SK-N-SH (cell line): ENCODE data around the gene ZNF180. TPM values are rescaled to one million over a fixed set of nuclear protein-coding genes. Genes with fewer than 3 reads are reported as not detected.

Source experiments
- CTCF ChIA-PET: fragments of 300-600, 350-600 bp; formaldehyde crosslinking; extraction: SDS; loops from one replicate; lab custom pipeline; 2021; lab: Yijun Ruan, JAX
- POLR2A ChIA-PET: fragments of 350-600 bp; sonication (Branson Sonifier 250); formaldehyde crosslinking; extraction: SDS; loops from one replicate; lab custom pipeline; 2020; ENCODE audit warnings: antibody characterized with exemption, inconsistent platforms; lab: Yijun Ruan, JAX
- DNase-seq: peaks from one replicate; pipeline ENCODE4 v3.0.0; 2012
- H2AFZ ChIP-seq: fragments of 200-600 bp; sonication (generic); 2 replicates; pipeline ENCODE4 v1.8.1; 2016; ENCODE audit warnings: antibody characterized with exemption, mild to moderate bottlenecking, low read depth
- H3F3A ChIP-seq: fragments of 200-600 bp; sonication (generic); replicated peaks from 2 replicates; pipeline ENCODE3; 2016; ENCODE audit warnings: antibody characterized with exemption, mild to moderate bottlenecking; ENCODE audit not compliant: insufficient read depth
- H3K27ac ChIP-seq, 2 experiments: fragments of 200-500 bp in 1 of 2; fragments of 200-600 bp in 1 of 2; sonication (Bioruptor generic) in 1 of 2; sonication (generic), shearing (Covaris generic) in 1 of 2; 2 replicates each; pipeline versions ENCODE4 v1.5.1 to v1.6.1; 2014 to 2016; ENCODE audit warnings: low read depth in 2 of 2, inconsistent platforms in 1 of 2, low read length in 1 of 2, mild to moderate bottlenecking in 1 of 2, mixed read lengths in 1 of 2
- H3K27me3 ChIP-seq: fragments of 200-600 bp; sonication (generic), shearing (Covaris generic); 2 replicates; pipeline ENCODE4 v1.6.1; 2016; ENCODE audit warnings: mixed run types; ENCODE audit not compliant: insufficient read depth
- H3K36me3 ChIP-seq, 2 experiments: fragments of 200-500 bp in 1 of 2; fragments of 200-600 bp in 1 of 2; sonication (Bioruptor generic) in 1 of 2; sonication (generic) in 1 of 2; replicated peaks in 1 of 2; 2 replicates each; pipeline versions ENCODE3 to v1.5.1; 2014 to 2016; ENCODE audit warnings: low read length in 1 of 2, mild to moderate bottlenecking in 1 of 2; ENCODE audit not compliant: insufficient read depth in 2 of 2, control insufficient read depth in 1 of 2
- H3K4me1 ChIP-seq, 2 experiments: fragments of 200-500 bp in 1 of 2; fragments of 200-600 bp in 1 of 2; sonication (Bioruptor generic) in 1 of 2; sonication (generic), shearing (Covaris generic) in 1 of 2; 2 replicates each; pipeline versions ENCODE4 v1.5.1 to v1.6.1; 2014 to 2016; ENCODE audit warnings: low read depth in 1 of 2, low read length in 1 of 2, mixed run types in 1 of 2; ENCODE audit not compliant: insufficient read depth in 2 of 2, control insufficient read depth in 1 of 2
- H3K4me2 ChIP-seq: fragments of 200-600 bp; sonication (generic), shearing (Covaris generic); 2 replicates; pipeline ENCODE4 v1.6.1; 2017; ENCODE audit warnings: mixed run types
- H3K4me3 ChIP-seq, 2 experiments: fragments of 200-500 bp in 1 of 2; fragments of 200-600 bp in 1 of 2; sonication (Bioruptor generic) in 1 of 2; sonication (generic), shearing (Covaris generic) in 1 of 2; 2 replicates each; pipeline versions ENCODE4 v1.5.1 to v1.8.1; 2014 to 2016; ENCODE audit warnings: low read depth in 2 of 2, inconsistent platforms in 1 of 2, low read length in 1 of 2, mild to moderate bottlenecking in 1 of 2, mixed read lengths in 1 of 2, moderate library complexity in 1 of 2
- H3K79me2 ChIP-seq: fragments of 200-600 bp; sonication (generic); 2 replicates; pipeline ENCODE4 v1.8.1; 2017; ENCODE audit warnings: mild to moderate bottlenecking; ENCODE audit not compliant: insufficient read depth
- H3K9ac ChIP-seq: fragments of 200-600 bp; sonication (generic); 2 replicates; pipeline ENCODE4 v1.6.1; 2017; ENCODE audit warnings: mixed run types
- H3K9me2 ChIP-seq: fragments of 200-600 bp; sonication (generic); 2 replicates; pipeline ENCODE4 v1.6.1; 2017; ENCODE audit warnings: mixed run types
- H3K9me3 ChIP-seq: fragments of 200-600 bp; sonication (generic); 2 replicates; pipeline ENCODE4 v1.6.1; 2017; ENCODE audit warnings: mixed run types, mild to moderate bottlenecking, moderate library complexity
- H4K20me1 ChIP-seq: fragments of 200-600 bp; sonication (generic); 2 replicates; pipeline ENCODE4 v1.6.1; 2017; ENCODE audit warnings: mild to moderate bottlenecking, mixed run types; ENCODE audit not compliant: insufficient read depth
- CTCF ChIP-seq: fragments of 200-600 bp; sonication (generic); IDR thresholded peaks from 2 replicates; pipeline ENCODE4 v1.6.1; 2017; ENCODE audit warnings: antibody characterized with exemption, mild to moderate bottlenecking, moderate library complexity
- FOSL2 ChIP-seq: IDR thresholded peaks from 2 replicates; pipeline ENCODE4 v1.4.0; 2012; ENCODE audit warnings: low read depth, mild to moderate bottlenecking, moderate library complexity, borderline replicate concordance
- FOXJ3 ChIP-seq: sonication (generic); formaldehyde crosslinking; IDR thresholded peaks from 2 replicates; pipeline ENCODE4 v1.5.1; 2020; ENCODE audit warnings: mild to moderate bottlenecking, missing genetic modification reagents
- FOXM1 ChIP-seq: IDR thresholded peaks from 2 replicates; pipeline ENCODE4 v1.4.0; 2012; ENCODE audit warnings: low read depth, mild to moderate bottlenecking
- GABPA ChIP-seq: IDR thresholded peaks from 2 replicates; pipeline ENCODE4 v1.4.0; 2012; ENCODE audit warnings: low read depth, mild to moderate bottlenecking
- NRF1 ChIP-seq: IDR thresholded peaks from 2 replicates; pipeline ENCODE4 v1.6.1; 2012; ENCODE audit warnings: low read depth, mild to moderate bottlenecking, low read length
- PBX3 ChIP-seq: IDR thresholded peaks from 2 replicates; pipeline ENCODE4; 2012
- RAD21 ChIP-seq: IDR thresholded peaks from 2 replicates; pipeline ENCODE4 v1.6.1; 2012; ENCODE audit warnings: mild to moderate bottlenecking, low read length
- RFX5 ChIP-seq: IDR thresholded peaks from 2 replicates; pipeline ENCODE4 v1.6.1; 2012; ENCODE audit warnings: mild to moderate bottlenecking, improper control_type of control experiment, low read length
- RXRA ChIP-seq: IDR thresholded peaks from 2 replicates; pipeline ENCODE4 v1.4.0; 2012; ENCODE audit warnings: low read depth, mild to moderate bottlenecking, borderline replicate concordance
- TEAD4 ChIP-seq: IDR thresholded peaks from 2 replicates; pipeline ENCODE4 v1.4.0; 2012; ENCODE audit warnings: mild to moderate bottlenecking, borderline replicate concordance; ENCODE audit not compliant: insufficient read depth
- USF2 ChIP-seq: fragments of 150-350 bp; IDR thresholded peaks from 2 replicates; pipeline ENCODE4 v1.6.1; 2017; ENCODE audit warnings: antibody characterized with exemption, low read length, low read depth, borderline replicate concordance
- ZBTB33 ChIP-seq: IDR thresholded peaks from 2 replicates; pipeline ENCODE4 v1.4.0; 2012; ENCODE audit warnings: low read depth, borderline replicate concordance
- WGBS: methylation state at CpG from one replicate; pipeline ENCODE4 v1.1.6; 2017; ENCODE audit warnings: low lambda C conversion rate; 5-methylcytosine and 5-hydroxymethylcytosine counted together
- polyA plus RNA-seq, 3 experiments: library from polyadenylated mRNA; depleted of rRNA; stranded (reverse); fragments of >200 nt; gene quantifications; 2 replicates each; pipeline ENCODE4 v1.2.3, GENCODE V29; 2012

The ZNF180 gene
- polyA plus RNA-seq, 1 of the 3 experiments (the other 2 are of a cell fraction) = 1.5 TPM

- POLR2A ChIA-PET = no interaction called here
- no peak overlapping the region for H2AFZ ChIP-seq
- peaks cover 14% of the 10 kb centered on the region; the same call in 1 of the 2 replicates for H3K27me3 ChIP-seq
- CTCF ChIA-PET = interaction anchor here (1.0 kb wide), 2 partner anchors 10 to 28 kb away, joined by 3 to 4 read pairs; no protein-coding TSS in a partner anchor
- no peak overlapping the region for H3K9ac ChIP-seq
- DNase-seq = no peak
- no peak overlapping the region for H3K4me2 ChIP-seq
- H3K4me1 ChIP-seq = no peaks in the 10 kb centered on the region
- H3K36me3 ChIP-seq = no peaks in the 10 kb centered on the region
- 13% methylated on average over 1 of the region's 1 CpG for whole genome bisulfite sequencing
- H3K4me3 ChIP-seq = no peak overlapping the region
- no peaks in the 10 kb centered on the region for H4K20me1 ChIP-seq
- no peaks in the 10 kb centered on the region for H3K79me2 ChIP-seq
- H3K9me2 ChIP-seq = no peaks in the 10 kb centered on the region
- H3F3A ChIP-seq = no peaks in the 10 kb centered on the region
- no peak for TF ChIP-seq FOXJ3 (CRISPR knock-in tag)
- no peaks in the 10 kb centered on the region for H3K9me3 ChIP-seq
- H3K27ac ChIP-seq = no peak overlapping the region
Observed at GRCh38 chr19:44542671-44543070, 42.3 kb upstream of the ZNF180 start.

- H3K9me3 ChIP-seq = no peaks in the 10 kb centered on the region
- POLR2A ChIA-PET = interaction anchor here (0.5 kb wide), 1 partner anchor 239 kb away, joined by 6 read pairs; no protein-coding TSS in a partner anchor
Observed at GRCh38 chr19:44540736-44541135, 40.4 kb upstream of the ZNF180 start.

GRCh38 chr19:44539991-44540390, 39.7 kb upstream of the ZNF180 start:
- Histone ChIP-seq H3K9me3 (no peaks in the 10 kb centered on the region), H3K4me1 (no peaks in the 10 kb centered on the region), H2AFZ (no peak overlapping the region), H4K20me1 (no peaks in the 10 kb centered on the region), H3K4me3 (no peak overlapping the region), H3K27ac (no peak overlapping the region), H3F3A (no peaks in the 10 kb centered on the region), H3K9ac (no peak overlapping the region), H3K79me2 (no peaks in the 10 kb centered on the region), H3K36me3 (no peaks in the 10 kb centered on the region), H3K9me2 (no peaks in the 10 kb centered on the region), H3K4me2 (no peak overlapping the region), H3K27me3 (peaks cover 17% of the 10 kb centered on the region; the same call in 1 of the 2 replicates)
- no peak for TF ChIP-seq CTCF
- TF ChIP-seq ZBTB33 = no peak
- no peak for TF ChIP-seq PBX3
- TF ChIP-seq GABPA = no peak
- no peak for TF ChIP-seq RFX5
- no peak for TF ChIP-seq RAD21
- TF ChIP-seq FOXJ3 (CRISPR knock-in tag) = no peak
- no peak for TF ChIP-seq RXRA
- TF ChIP-seq FOXM1 = no peak
- no peak for TF ChIP-seq FOSL2
- ChIA-PET POLR2A (no interaction called here), CTCF (interaction anchor here (1.3 to 6.4 kb wide), 2 partner anchors 31 to 117 kb away, joined by 5 to 20 read pairs; no protein-coding TSS in a partner anchor)
- no peak for DNase-seq
- 5% methylated on average over 6 of the region's 6 CpGs for WGBS

More at GRCh38 chr19:44540736-44541135, 40.4 kb upstream of the ZNF180 start:
- DNase-seq = no peak
- no peak for TF ChIP-seq USF2
- TF ChIP-seq NRF1 = no peak
- TF ChIP-seq TEAD4 = no peak
- TF ChIP-seq FOXJ3 (CRISPR knock-in tag) = no peak
- TF ChIP-seq, all 33 proteins: peak for 0
- Histone ChIP-seq H3K9ac (no peak overlapping the region), H3K27ac (no peak overlapping the region), H4K20me1 (no peaks in the 10 kb centered on the region), H3K27me3 (peaks cover 11% of the 10 kb centered on the region; the same call in 1 of the 2 replicates), H3K79me2 (no peaks in the 10 kb centered on the region), H2AFZ (no peak overlapping the region), H3K4me3 (no peak overlapping the region), H3K36me3 (no peaks in the 10 kb centered on the region), H3F3A (no peaks in the 10 kb centered on the region), H3K4me1 (no peaks in the 10 kb centered on the region), H3K4me2 (no peak overlapping the region), H3K9me2 (no peaks in the 10 kb centered on the region)
- CTCF ChIA-PET = interaction anchor here (1.2 to 1.3 kb wide), 2 partner anchors 117 kb away, joined by 5 to 6 read pairs; no protein-coding TSS in a partner anchor
- 8% methylated on average over 7 of the region's 8 CpGs for WGBS
